HFFc6 (cell line): ENCODE data around the gene HABP4. TPM values are rescaled to one million over a fixed set of nuclear protein-coding genes. Genes with fewer than 3 reads are reported as not detected.

Source experiments
- DNase-seq: peaks from one replicate; pipeline ENCODE4 v3.0.0-alpha.2; 2018
- H3K27ac Mint-ChIP-seq: 2 replicates; pipeline ENCODE4 v1.8.0; 2020; ENCODE audit warnings: mild to moderate bottlenecking, mixed read lengths
- H3K27me3 Mint-ChIP-seq: 2 replicates; pipeline ENCODE4 v1.8.0; 2021; ENCODE audit warnings: mild to moderate bottlenecking, moderate library complexity, mixed read lengths; ENCODE audit not compliant: insufficient read depth
- H3K36me3 Mint-ChIP-seq: 2 replicates; pipeline ENCODE4 v1.8.0; 2021; ENCODE audit warnings: low read depth, mixed read lengths
- H3K4me1 Mint-ChIP-seq: 2 replicates; pipeline ENCODE4 v1.8.0; 2020; ENCODE audit warnings: low read depth, mixed read lengths
- H3K4me3 Mint-ChIP-seq: 2 replicates; pipeline ENCODE4 v1.8.0; 2020; ENCODE audit warnings: mild to moderate bottlenecking, moderate library complexity, mixed read lengths
- H3K9me3 Mint-ChIP-seq: 2 replicates; pipeline ENCODE4 v1.8.0; 2020; ENCODE audit warnings: mild to moderate bottlenecking, mixed read lengths
- CTCF ChIP-seq: fragments of 200-600 bp; sonication (generic); IDR thresholded peaks from 2 replicates; pipeline ENCODE4 v1.5.0; 2021; ENCODE audit warnings: antibody characterized with exemption, mild to moderate bottlenecking
- total RNA-seq, 6 experiments: library from RNA; stranded (reverse); fragmentation: NEBNext Ultra II Directional; extraction: Animal tissue kit (Norgen Biotek cat#: 25700); gene quantifications; 2 replicates in 1 of 6; 3 replicates in 5 of 6; pipeline ENCODE4 v1.2.3, GENCODE V29; 2021

The HABP4 gene
- total RNA-seq, 6 experiments from 2014 or later, result 20.1 to 26.6 (median 24.9) TPM

- no peak overlapping the region for H3K27ac Mint-ChIP-seq
- H3K36me3 Mint-ChIP-seq, result no peaks in the 10 kb centered on the region
- DNase-seq, result no peak
- H3K4me1 Mint-ChIP-seq, result peaks cover 8% of the 10 kb centered on the region
- H3K4me3 Mint-ChIP-seq, result no peak overlapping the region
- no peak for TF ChIP-seq CTCF
- no peaks in the 10 kb centered on the region for H3K9me3 Mint-ChIP-seq
- no peaks in the 10 kb centered on the region; the same call in 1 of the 2 replicates for H3K27me3 Mint-ChIP-seq
Measured at GRCh38 chr9:96425500-96426169, 24.3 kb upstream of the HABP4 start.

- H3K27ac Mint-ChIP-seq, result no peak overlapping the region
- no peak for TF ChIP-seq CTCF
Measured at GRCh38 chr9:96429732-96430131, 20.2 kb upstream of the HABP4 start.

GRCh38 chr9:96430377-96430776 lies 19.6 kb upstream of the HABP4 start:
- no peak for DNase-seq
- no peak overlapping the region for H3K27ac Mint-ChIP-seq
- no peak overlapping the region for H3K4me3 Mint-ChIP-seq
- no peaks in the 10 kb centered on the region for H3K36me3 Mint-ChIP-seq
- no peak for TF ChIP-seq CTCF
- H3K27me3 Mint-ChIP-seq, result peaks cover 4% of the 10 kb centered on the region; the same call in 1 of the 2 replicates
- 0 out of 2 replicates have a peak, but pooled peaks cover under 1% of the 10 kb centered on the region for H3K4me1 Mint-ChIP-seq
- H3K9me3 Mint-ChIP-seq, result no peaks in the 10 kb centered on the region

More at GRCh38 chr9:96429732-96430131, 20.2 kb upstream of the HABP4 start:
- Mint-ChIP-seq H3K4me1 (no peaks in the 10 kb centered on the region), H3K27me3 (peaks cover 4% of the 10 kb centered on the region; the same call in 1 of the 2 replicates), H3K4me3 (no peak overlapping the region), H3K36me3 (no peaks in the 10 kb centered on the region), H3K9me3 (no peaks in the 10 kb centered on the region)
- DNase-seq, result no peak

- no peak for TF ChIP-seq CTCF
- no peak overlapping the region for H3K27ac Mint-ChIP-seq
Measured at GRCh38 chr9:96435345-96435744, 14.6 kb upstream of the HABP4 start.

GRCh38 chr9:96436063-96436455 lies 13.9 kb upstream of the HABP4 start:
- no peaks in the 10 kb centered on the region for H3K9me3 Mint-ChIP-seq
- H3K36me3 Mint-ChIP-seq, result no peaks in the 10 kb centered on the region
- no peak overlapping the region for H3K27ac Mint-ChIP-seq
- no peak for DNase-seq
- H3K27me3 Mint-ChIP-seq, result peaks cover 4% of the 10 kb centered on the region; the same call in 1 of the 2 replicates
- TF ChIP-seq CTCF, result no peak
- peaks cover 12% of the 10 kb centered on the region for H3K4me1 Mint-ChIP-seq
- no peak overlapping the region for H3K4me3 Mint-ChIP-seq

More at GRCh38 chr9:96435345-96435744, 14.6 kb upstream of the HABP4 start:
- no peaks in the 10 kb centered on the region for H3K9me3 Mint-ChIP-seq
- peaks cover 4% of the 10 kb centered on the region; the same call in 1 of the 2 replicates for H3K27me3 Mint-ChIP-seq
- H3K4me1 Mint-ChIP-seq, result peaks cover 12% of the 10 kb centered on the region
- no peak overlapping the region for H3K4me3 Mint-ChIP-seq
- no peaks in the 10 kb centered on the region for H3K36me3 Mint-ChIP-seq
- DNase-seq, result no peak
